H1 (cell line): ENCODE results near the gene FHAD1. TPM values are rescaled to one million over a fixed set of nuclear protein-coding genes. Genes with fewer than 3 reads are reported as not detected.

Experiments
- CTCF ChIA-PET: fragments of 300-600 bp; sonication (Branson Sonifier 250); formaldehyde crosslinking; loops from one replicate; lab custom pipeline; 2021; ENCODE audit not compliant: partially characterized antibody; lab: Charles Lee
- POLR2A ChIA-PET: fragments of 300-600 bp; sonication (Branson Sonifier 250); formaldehyde crosslinking; loops from one replicate; lab custom pipeline; 2021; ENCODE audit warnings: inconsistent platforms; ENCODE audit not compliant: partially characterized antibody; lab: Charles Lee
- DNase-seq, 2 experiments: peaks; one replicate each; pipeline versions ENCODE4 v3.0.0 to v3.0.0-alpha.2; 2010 to 2022; ENCODE audit warnings: low spot score in 2 of 2, low read depth in 1 of 2, mixed read lengths in 1 of 2
- FAIRE-seq: peaks from 2 replicates; lab custom pipeline; 2011; peaks lifted over from hg19 to GRCh38; lab: Jason Lieb, UNC
- H2AFZ ChIP-seq: 2 replicates; pipeline ENCODE4 v1.8.1; 2012; ENCODE audit warnings: low read length, inconsistent platforms
- H2AK5ac ChIP-seq: 2 replicates; pipeline ENCODE4 v1.6.1; 2013; ENCODE audit warnings: low read depth, low read length
- H2BK120ac ChIP-seq: replicated peaks from 2 replicates; pipeline ENCODE3; 2013; ENCODE audit warnings: low read depth, low read length, inconsistent platforms
- H2BK12ac ChIP-seq: 2 replicates; pipeline ENCODE4 v1.6.1; 2013; ENCODE audit warnings: low read depth, low read length
- H2BK15ac ChIP-seq: 2 replicates; pipeline ENCODE4 v1.6.1; 2013; ENCODE audit warnings: low read length
- H2BK20ac ChIP-seq: 2 replicates; pipeline ENCODE4 v1.6.1; 2013; ENCODE audit warnings: low read length
- H2BK5ac ChIP-seq: 2 replicates; pipeline ENCODE4 v1.6.1; 2013; ENCODE audit warnings: low read depth, low read length
- H3K14ac ChIP-seq: 2 replicates; pipeline ENCODE4 v1.6.1; 2013; ENCODE audit warnings: inconsistent platforms; ENCODE audit not compliant: insufficient read length
- H3K18ac ChIP-seq: 2 replicates; pipeline ENCODE4 v1.6.1; 2013; ENCODE audit warnings: low read length; ENCODE audit errors: extremely low read depth
- H3K23ac ChIP-seq: 2 replicates; pipeline ENCODE4 v1.6.1; 2013; ENCODE audit warnings: inconsistent platforms; ENCODE audit not compliant: insufficient read length
- H3K23me2 ChIP-seq: 2 replicates; pipeline ENCODE4 v1.6.1; 2013; ENCODE audit warnings: low read depth, low read length
- H3K27ac ChIP-seq: 2 replicates; pipeline ENCODE4 v1.6.1; 2011; ENCODE audit warnings: low read depth, low read length, inconsistent platforms
- H3K27me3 ChIP-seq, 4 experiments: replicated peaks in 1 of 4; 1 replicate in 1 of 4; 2 replicates in 3 of 4; pipeline versions ENCODE4 v1.6.1 to v1.8.1; 2011 to 2013; ENCODE audit warnings: low read length in 3 of 4, mild to moderate bottlenecking in 3 of 4, inconsistent platforms in 2 of 4, mixed read lengths in 2 of 4, moderate library complexity in 1 of 4; ENCODE audit not compliant: control insufficient read depth in 3 of 4, insufficient read depth in 3 of 4; ENCODE audit errors: extremely low read depth in 1 of 4
- H3K36me3 ChIP-seq, 4 experiments: 2 replicates each; pipeline versions ENCODE4 v1.6.1 to v1.8.1; 2011 to 2013; ENCODE audit warnings: mild to moderate bottlenecking in 4 of 4, low read length in 3 of 4, moderate library complexity in 2 of 4, control low read depth in 1 of 4, inconsistent platforms in 1 of 4; ENCODE audit not compliant: insufficient read depth in 4 of 4, control insufficient read depth in 2 of 4
- H3K4ac ChIP-seq: replicated peaks from 2 replicates; pipeline ENCODE3; 2013; ENCODE audit warnings: low read length, low read depth, mixed read lengths, inconsistent platforms; ENCODE audit not compliant: insufficient read length
- H3K4me1 ChIP-seq, 4 experiments: replicated peaks in 1 of 4; 1 replicate in 1 of 4; 2 replicates in 3 of 4; pipeline versions ENCODE4 v1.6.1 to v1.8.1; 2011 to 2013; ENCODE audit warnings: low read length in 3 of 4, inconsistent platforms in 2 of 4, mixed read lengths in 1 of 4; ENCODE audit not compliant: insufficient read depth in 4 of 4, control insufficient read depth in 3 of 4
- H3K4me2 ChIP-seq, 2 experiments: 2 replicates each; pipeline versions ENCODE4 v1.6.1 to v1.8.1; 2011 to 2013; ENCODE audit warnings: low read depth in 2 of 2, low read length in 2 of 2, control low read depth in 1 of 2, inconsistent platforms in 1 of 2, mild to moderate bottlenecking in 1 of 2; ENCODE audit not compliant: insufficient read depth in 1 of 2
- H3K4me3 ChIP-seq, 4 experiments: fragments of 200-600, 300-600 bp in 1 of 4; sonication (generic), shearing (Covaris generic), sonication (Bioruptor Twin) in 1 of 4; 2 replicates each; pipeline versions ENCODE4 v1.5.1 to v1.8.1; 2011 to 2016; ENCODE audit warnings: low read length in 4 of 4, low read depth in 3 of 4, control low read depth in 2 of 4, inconsistent platforms in 2 of 4, mild to moderate bottlenecking in 2 of 4, mixed read lengths in 1 of 4, moderate library complexity in 1 of 4; ENCODE audit not compliant: insufficient read depth in 2 of 4; ENCODE audit errors: extremely low read depth in 1 of 4
- H3K56ac ChIP-seq: replicated peaks from 2 replicates; pipeline ENCODE3; 2013; ENCODE audit warnings: low read depth, mild to moderate bottlenecking, mixed read lengths, low read length, inconsistent platforms; ENCODE audit not compliant: insufficient read length
- H3K79me1 ChIP-seq: 2 replicates; pipeline ENCODE4 v1.6.1; 2013; ENCODE audit warnings: low read depth, low read length, control low read depth
- H3K79me2 ChIP-seq, 2 experiments: 2 replicates each; pipeline versions ENCODE4 v1.6.1 to v1.8.1; 2012 to 2013; ENCODE audit warnings: low read length in 2 of 2, mild to moderate bottlenecking in 2 of 2, inconsistent platforms in 1 of 2; ENCODE audit not compliant: insufficient read depth in 2 of 2, control insufficient read depth in 1 of 2
- H3K9ac ChIP-seq, 4 experiments: replicated peaks in 1 of 4; 1 replicate in 1 of 4; 2 replicates in 3 of 4; pipeline versions ENCODE4 v1.6.1 to v1.8.1; 2011 to 2013; ENCODE audit warnings: low read depth in 3 of 4, low read length in 3 of 4, control low read depth in 2 of 4, mild to moderate bottlenecking in 2 of 4, moderate library complexity in 2 of 4, inconsistent platforms in 1 of 4; ENCODE audit errors: extremely low read depth in 1 of 4
- H3K9me3 ChIP-seq, 2 experiments: 2 replicates each; pipeline versions ENCODE4 v1.6.1 to v1.8.1; 2012 to 2013; ENCODE audit warnings: mild to moderate bottlenecking in 2 of 2, moderate library complexity in 2 of 2, control low read depth in 1 of 2, inconsistent platforms in 1 of 2, low read depth in 1 of 2, low read length in 1 of 2, mixed read lengths in 1 of 2; ENCODE audit not compliant: insufficient read depth in 2 of 2
- H4K20me1 ChIP-seq, 2 experiments: replicated peaks in 1 of 2; 2 replicates each; pipeline versions ENCODE3 to v1.8.1; 2011 to 2013; ENCODE audit warnings: inconsistent platforms in 2 of 2, low read length in 2 of 2, mild to moderate bottlenecking in 1 of 2; ENCODE audit not compliant: insufficient read depth in 2 of 2, control insufficient read depth in 1 of 2
- H4K5ac ChIP-seq: 2 replicates; pipeline ENCODE4 v1.6.1; 2013; ENCODE audit warnings: low read length, low read depth, mixed read lengths, inconsistent platforms; ENCODE audit not compliant: insufficient read length
- H4K8ac ChIP-seq: 2 replicates; pipeline ENCODE4 v1.8.0; 2013; ENCODE audit warnings: mild to moderate bottlenecking, moderate library complexity, low read length, inconsistent platforms; ENCODE audit not compliant: insufficient read depth; ENCODE audit errors: extremely low read depth
- H4K91ac ChIP-seq: replicated peaks from 2 replicates; pipeline ENCODE3; 2013; ENCODE audit warnings: low read length, mixed read lengths, inconsistent platforms; ENCODE audit not compliant: insufficient read length
- BACH1 ChIP-seq: IDR thresholded peaks from 2 replicates; pipeline ENCODE4 v1.6.1; 2012; ENCODE audit warnings: low read length, improper control_type of control experiment
- CEBPB ChIP-seq: IDR thresholded peaks from 2 replicates; pipeline ENCODE4 v1.6.1; 2012; ENCODE audit warnings: low read depth, low read length
- CREB1 ChIP-seq: IDR thresholded peaks from 2 replicates; pipeline ENCODE4 v1.6.1; 2012; ENCODE audit warnings: inconsistent platforms
- CTBP2 ChIP-seq: IDR thresholded peaks from 2 replicates; pipeline ENCODE4 v1.7.0; 2011; ENCODE audit warnings: borderline replicate concordance, mild to moderate bottlenecking, moderate library complexity, mixed read lengths, low read length; ENCODE audit not compliant: insufficient read depth, insufficient read length
- EP300 ChIP-seq, 2 experiments: IDR thresholded peaks; 1 replicate in 1 of 2; 2 replicates in 1 of 2; pipeline ENCODE4 v1.6.1; 2011 to 2012; ENCODE audit warnings: low read depth in 2 of 2, low read length in 2 of 2, mild to moderate bottlenecking in 2 of 2, borderline replicate concordance in 1 of 2, inconsistent platforms in 1 of 2, moderate library complexity in 1 of 2
- HDAC6 ChIP-seq: IDR thresholded peaks from one replicate; pipeline ENCODE4 v1.7.1; 2012; ENCODE audit warnings: low read depth, mild to moderate bottlenecking, inconsistent platforms, low read length, moderate library complexity
- JUN ChIP-seq: IDR thresholded peaks from 2 replicates; pipeline ENCODE4 v1.6.1; 2011; ENCODE audit warnings: low read depth, mild to moderate bottlenecking, improper control_type of control experiment, low read length
- NRF1 ChIP-seq: IDR thresholded peaks from 2 replicates; pipeline ENCODE4 v1.6.1; 2011; ENCODE audit warnings: mild to moderate bottlenecking, low read depth, low read length, improper control_type of control experiment
- RAD21 ChIP-seq, 2 experiments: IDR thresholded peaks in 1 of 2; conservative IDR thresholded peaks in 1 of 2; 2 replicates each; pipeline ENCODE4 v1.6.1; 2011; ENCODE audit warnings: low read depth in 2 of 2, low read length in 2 of 2, improper control_type of control experiment in 1 of 2, inconsistent platforms in 1 of 2, mild to moderate bottlenecking in 1 of 2, moderate library complexity in 1 of 2
- RBBP5 ChIP-seq: IDR thresholded peaks from 2 replicates; pipeline ENCODE4 v1.7.1; 2012; ENCODE audit warnings: low read depth, mild to moderate bottlenecking, inconsistent platforms, low read length, moderate library complexity, borderline replicate concordance
- SIN3A ChIP-seq, 2 experiments: IDR thresholded peaks in 1 of 2; conservative IDR thresholded peaks in 1 of 2; 2 replicates each; pipeline ENCODE4 v1.6.1; 2011 to 2012; ENCODE audit warnings: low read length in 2 of 2, improper control_type of control experiment in 1 of 2, low read depth in 1 of 2, mild to moderate bottlenecking in 1 of 2
- SIX5 ChIP-seq: IDR thresholded peaks from 2 replicates; pipeline ENCODE4 v1.6.1; 2011; ENCODE audit warnings: mild to moderate bottlenecking, low read depth, low read length
- SP4 ChIP-seq: IDR thresholded peaks from 2 replicates; pipeline ENCODE4 v1.6.1; 2012; ENCODE audit warnings: low read length, inconsistent platforms
- WGBS, 2 experiments: shearing (Covaris generic) in 1 of 2; methylation state at CpG; one replicate each; pipeline versions ENCODE4 v1.1.6 to v1.1.7; 2013 to 2015; ENCODE audit warnings: low lambda C conversion rate in 2 of 2, mixed read lengths in 2 of 2, inconsistent platforms in 1 of 2, low coverage in 1 of 2, missing lambda C conversion rate in 1 of 2; ENCODE audit not compliant: insufficient replicate concordance in 2 of 2, insufficient coverage in 1 of 2, insufficient read length in 1 of 2; ENCODE audit errors: extremely low coverage in 1 of 2, missing lambda C conversion rate in 1 of 2; 5-methylcytosine and 5-hydroxymethylcytosine counted together
- polyA plus RNA-seq, 7 experiments: library from polyadenylated mRNA; depleted of rRNA in 3 of 7; stranded (reverse) in 5 of 7; unstranded in 2 of 7; fragments of >200 nt in 5 of 7; fragments of 200-250 nt in 2 of 7; gene quantifications; 1 replicate in 5 of 7; 2 replicates in 1 of 7; 4 replicates in 1 of 7; pipeline versions ENCODE4 v1.2.1 to v1.2.3, GENCODE V29; 2011 to 2013; ENCODE audit warnings: missing spikeins in 2 of 7, mixed read lengths in 2 of 7
- total RNA-seq: library from RNA; stranded (reverse); fragmentation: NEBNext Ultra II Directional; extraction: Animal tissue kit (Norgen Biotek cat#: 25700); gene quantifications from 2 replicates; pipeline ENCODE4 v1.2.1, GENCODE V29; 2021

The FHAD1 gene
- total and polyA plus RNA-seq, 2 of the 8 experiments (the other 6 are each of a cell fraction or from before 2014, with no cell fraction given) = 0.39 to 0.69 TPM

- Histone ChIP-seq H3K27ac (no peak overlapping the region), H4K91ac (no peak overlapping the region), H4K8ac (no peak overlapping the region), H3K79me1 (no peaks in the 10 kb centered on the region), H3K27me3 (no peaks in the 10 kb centered on the region), H3K14ac (no peak overlapping the region), H3K18ac (no peak overlapping the region), H3K23me2 (peaks cover 3% of the 10 kb centered on the region; the same call in 1 of the 2 replicates), H3K9me3 (no peaks in the 10 kb centered on the region), H2BK120ac (no peak overlapping the region), H3K9ac (no peak overlapping the region), H3K4me2 (no peak overlapping the region), H2BK5ac (no peak overlapping the region), H2AK5ac (no peak overlapping the region), H2BK15ac (no peak overlapping the region), H2BK20ac (no peak overlapping the region), H2AFZ (no peak overlapping the region), H3K4me1 (peaks cover 0 to 7% (median 3%) of the 10 kb centered on the region in 4 experiments; a peak in 4 of 7 replicates), H3K79me2 (no peaks in the 10 kb centered on the region), H2BK12ac (no peak overlapping the region), H4K5ac (no peak overlapping the region), H3K4ac (no peak overlapping the region), H3K4me3 (no peak overlapping the region), H3K56ac (no peak overlapping the region), H4K20me1 (no peaks in the 10 kb centered on the region), H3K23ac (no peak overlapping the region), H3K36me3 (no peaks in the 10 kb centered on the region)
- FAIRE-seq (no peak), DNase-seq (no peak)
- CTCF ChIA-PET = no interaction called here
- POLR2A ChIA-PET = interaction anchor here (1.1 kb wide), 1 partner anchor 103 kb away, joined by 3 read pairs; no protein-coding TSS in a partner anchor
- 88% methylated on average over 18 of the region's 18 CpGs; no CpG with 5 or more reads in 1 of the 2 experiments for WGBS, 2 experiments
- TF ChIP-seq JUN (no peak), CEBPB (no peak), RAD21 (IDR thresholded peaks at IDR 0.05 in 1 of 2, conservative IDR thresholded peaks at IDR 0.05 in 1 of 2; ENCODE audit: low read depth in 2 of 2, low read length in 2 of 2) (no peak), SIN3A (conservative IDR thresholded peaks at IDR 0.05 in 1 of 2, IDR thresholded peaks at IDR 0.05 in 1 of 2; ENCODE audit: low read depth in 1 of 2, low read length in 2 of 2) (no peak), NRF1 (no peak), SP4 (no peak), SIX5 (no peak), BACH1 (no peak), RBBP5 (no peak), CTBP2 (no peak), EP300 (IDR thresholded peaks at IDR 0.05; ENCODE audit: borderline replicate concordance in 1 of 2, low read depth in 2 of 2, low read length in 2 of 2) (no peak), HDAC6 (no peak), CREB1 (no peak)
Measured at GRCh38 chr1:15328351-15329103, 81.5 kb downstream of the FHAD1 start.
